Loucy (cell line): ENCODE measurements around the gene DRC7.

Experiments used
- H2AFZ ChIP-seq: fragments of 200-600 bp; sonication (generic); 2 replicates; pipeline ENCODE4 v1.6.0; 2016; ENCODE audit warnings: antibody characterized with exemption, mild to moderate bottlenecking, low read length, moderate library complexity
- H3F3A ChIP-seq: fragments of 200-600 bp; 2 replicates; pipeline ENCODE4 v1.6.0; 2016; ENCODE audit warnings: antibody characterized with exemption, low read depth, mild to moderate bottlenecking
- H3K27me3 ChIP-seq: fragments of 200-600 bp; sonication (generic); 2 replicates; pipeline ENCODE4 v1.6.1; 2014; ENCODE audit warnings: low read length, mild to moderate bottlenecking; ENCODE audit not compliant: insufficient read depth, poor library complexity, severe bottlenecking
- H3K36me3 ChIP-seq: fragments of 200-600 bp; sonication (generic); 2 replicates; pipeline ENCODE4 v1.6.1; 2016; ENCODE audit warnings: low read length; ENCODE audit not compliant: insufficient read depth
- H3K4me1 ChIP-seq: fragments of 200-600 bp; sonication (generic); 2 replicates; pipeline ENCODE4 v1.5.1; 2014; ENCODE audit warnings: low read length, mild to moderate bottlenecking; ENCODE audit not compliant: insufficient read depth, poor library complexity, severe bottlenecking
- H3K4me2 ChIP-seq: fragments of 200-600 bp; sonication (generic); 2 replicates; pipeline ENCODE4 v1.6.0; 2014; ENCODE audit warnings: antibody characterized with exemption, low read length, low read depth, mild to moderate bottlenecking; ENCODE audit not compliant: poor library complexity, severe bottlenecking
- H3K4me3 ChIP-seq: fragments of 200-600 bp; sonication (generic); 2 replicates; pipeline ENCODE4 v1.5.1; 2014; ENCODE audit warnings: low read length, mild to moderate bottlenecking, mixed read lengths; ENCODE audit not compliant: poor library complexity, severe bottlenecking
- H3K79me2 ChIP-seq: fragments of 200-600 bp; sonication (generic); 2 replicates; pipeline ENCODE4 v1.6.1; 2014; ENCODE audit warnings: low read length; ENCODE audit not compliant: insufficient read depth
- H3K9ac ChIP-seq: fragments of 200-600 bp; sonication (generic); 2 replicates; pipeline ENCODE4 v1.6.0; 2014; ENCODE audit warnings: mild to moderate bottlenecking, low read depth, low read length, moderate library complexity; ENCODE audit not compliant: poor library complexity, severe bottlenecking
- H3K9me2 ChIP-seq: fragments of 200-600 bp; sonication (generic); replicated peaks from 2 replicates; pipeline ENCODE4 v1.6.1; 2016; ENCODE audit warnings: low read depth, low read length, mixed read lengths
- H3K9me3 ChIP-seq: fragments of 200-600 bp; sonication (generic); 2 replicates; pipeline ENCODE4 v1.6.1; 2014; ENCODE audit warnings: mild to moderate bottlenecking, antibody characterized with exemption, low read length, low read depth; ENCODE audit not compliant: insufficient read depth
- H4K20me1 ChIP-seq: fragments of 200-600 bp; sonication (generic); 2 replicates; pipeline ENCODE4 v1.6.0; 2014; ENCODE audit warnings: antibody characterized with exemption, low read length, mild to moderate bottlenecking; ENCODE audit not compliant: insufficient read depth, poor library complexity, severe bottlenecking
- CTCF ChIP-seq: fragments of 200-600 bp; sonication (generic); conservative IDR thresholded peaks from 2 replicates; pipeline ENCODE4 v1.5.1; 2014; ENCODE audit warnings: mild to moderate bottlenecking, antibody characterized with exemption, low read length
- EZH2phosphoT487 ChIP-seq: fragments of 200-600 bp; IDR thresholded peaks from 2 replicates; pipeline ENCODE4 v1.6.1; 2018; ENCODE audit warnings: antibody characterized with exemption, mild to moderate bottlenecking, moderate library complexity, borderline replicate concordance

The DRC7 gene

GRCh38 chr16:57713596-57713995 is 19.0 kb downstream of the DRC7 start:
- H3K4me2 ChIP-seq, result no peak overlapping the region
- H3K36me3 ChIP-seq, result no peaks in the 10 kb centered on the region
- H3F3A ChIP-seq, result no peaks in the 10 kb centered on the region
- no peak overlapping the region for H3K9ac ChIP-seq
- no peaks in the 10 kb centered on the region for H3K27me3 ChIP-seq
- no peaks in the 10 kb centered on the region for H3K4me1 ChIP-seq
- no peaks in the 10 kb centered on the region for H3K79me2 ChIP-seq
- H2AFZ ChIP-seq, result no peak overlapping the region
- H3K9me2 ChIP-seq, result no peaks in the 10 kb centered on the region
- H3K9me3 ChIP-seq, result no peaks in the 10 kb centered on the region
- H4K20me1 ChIP-seq, result no peaks in the 10 kb centered on the region
- no peak overlapping the region for H3K4me3 ChIP-seq
- TF ChIP-seq EZH2phosphoT487 (no peak), CTCF (no peak)

- H3K9me2 ChIP-seq, result no peaks in the 10 kb centered on the region
Measured at GRCh38 chr16:57714047-57714446, 19.4 kb downstream of the DRC7 start.

GRCh38 chr16:57720142-57720575 is 25.6 kb downstream of the DRC7 start:
- Histone ChIP-seq H3K36me3 (no peaks in the 10 kb centered on the region), H3K9me3 (no peaks in the 10 kb centered on the region), H3K9ac (no peak overlapping the region), H3F3A (no peaks in the 10 kb centered on the region), H2AFZ (no peak overlapping the region), H3K27me3 (no peaks in the 10 kb centered on the region), H3K9me2 (no peaks in the 10 kb centered on the region), H4K20me1 (no peaks in the 10 kb centered on the region), H3K4me1 (peaks cover 2% of the 10 kb centered on the region), H3K4me2 (no peak overlapping the region), H3K79me2 (no peaks in the 10 kb centered on the region), H3K4me3 (no peak overlapping the region)
- peak; percentile 94 for TF ChIP-seq CTCF
- no peak for TF ChIP-seq EZH2phosphoT487

More at GRCh38 chr16:57714047-57714446, 19.4 kb downstream of the DRC7 start:
- Histone ChIP-seq H3F3A (no peaks in the 10 kb centered on the region), H3K4me1 (no peaks in the 10 kb centered on the region), H3K4me2 (no peak overlapping the region), H4K20me1 (no peaks in the 10 kb centered on the region), H3K79me2 (no peaks in the 10 kb centered on the region), H3K4me3 (no peak overlapping the region), H3K27me3 (no peaks in the 10 kb centered on the region), H3K9me3 (no peaks in the 10 kb centered on the region), H3K36me3 (no peaks in the 10 kb centered on the region), H2AFZ (no peak overlapping the region), H3K9ac (no peak overlapping the region)
- no peak for TF ChIP-seq EZH2phosphoT487
- no peak for TF ChIP-seq CTCF
